GM13977 (cell line): Measurements from ENCODE around the gene FSTL5.

Experiments used
- DNase-seq: peaks from one replicate; pipeline ENCODE4 v3.0.0; 2012; ENCODE audit warnings: low spot score
- CTCF ChIP-seq: IDR thresholded peaks from 2 replicates; pipeline ENCODE4 v1.5.1; 2012; ENCODE audit warnings: mild to moderate bottlenecking, control low read depth; ENCODE audit not compliant: insufficient read depth; ENCODE audit errors: extremely low read depth, missing control alignments
- in situ Hi-C: fragments of 300-500 bp; cut with MboI; formaldehyde crosslinking; loops from one replicate; pipeline ENCODE4 v1.12.0; 2022; ENCODE audit warnings: low sequenced_read_pairs, low pct_unique_long_range_greater_than_20kb, mixed read lengths, inconsistent platforms; ENCODE audit not compliant: unreplicated experiment

The FSTL5 gene

DNA sequence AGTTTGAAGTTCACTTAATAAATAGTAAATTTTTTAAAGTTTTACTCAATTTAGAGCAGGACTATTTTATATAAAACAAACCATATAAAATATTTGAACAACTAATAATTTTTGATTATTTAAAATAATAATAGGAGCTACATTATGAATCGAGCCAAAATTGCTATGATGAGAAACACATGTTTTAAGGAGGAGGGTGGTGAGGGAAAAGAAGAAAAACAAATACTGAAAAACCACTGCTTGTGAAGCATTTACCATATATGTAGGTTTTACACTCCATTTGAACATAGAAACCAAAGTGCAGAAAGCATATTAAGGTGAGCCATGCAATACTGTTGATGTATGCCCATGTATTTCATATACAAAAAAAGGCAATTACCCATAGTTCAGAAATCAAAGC, 448.9 kb downstream of the FSTL5 start:
- no peak for TF ChIP-seq CTCF
- DNase-seq, result no peak
- in situ Hi-C loops, result no loop called here

- DNase-seq, result no peak
- no peak for TF ChIP-seq CTCF
- in situ Hi-C loops, result no loop called here
Measured at GRCh38 chr4:161714022-161714751, 449.6 kb downstream of the FSTL5 start.

DNA sequence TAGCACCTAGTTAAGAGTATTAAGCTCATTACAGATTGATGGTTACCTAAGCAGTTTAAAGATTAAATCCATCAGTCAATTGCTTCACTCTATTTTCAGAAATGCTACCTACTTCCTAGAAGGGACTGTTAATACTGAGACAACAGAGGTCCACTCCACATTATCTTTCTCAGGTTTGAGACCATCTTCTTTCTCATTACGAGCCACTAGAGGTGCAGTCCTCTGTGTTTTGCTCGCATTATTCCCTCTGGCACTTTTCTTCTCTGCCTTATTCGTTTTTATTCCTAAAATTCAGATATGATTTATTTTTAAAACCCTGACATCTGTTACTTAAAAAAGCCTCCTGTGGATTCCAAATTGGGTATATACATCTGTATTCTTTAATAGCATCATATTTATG, 459.1 kb downstream of the FSTL5 start:
- DNase-seq, result no peak
- TF ChIP-seq CTCF, result no peak
- in situ Hi-C loops, result no loop called here

- DNase-seq, result no peak
- in situ Hi-C loops, result no loop called here
- no peak for TF ChIP-seq CTCF
Measured at GRCh38 chr4:161704040-161704439, 459.8 kb downstream of the FSTL5 start.

DNA sequence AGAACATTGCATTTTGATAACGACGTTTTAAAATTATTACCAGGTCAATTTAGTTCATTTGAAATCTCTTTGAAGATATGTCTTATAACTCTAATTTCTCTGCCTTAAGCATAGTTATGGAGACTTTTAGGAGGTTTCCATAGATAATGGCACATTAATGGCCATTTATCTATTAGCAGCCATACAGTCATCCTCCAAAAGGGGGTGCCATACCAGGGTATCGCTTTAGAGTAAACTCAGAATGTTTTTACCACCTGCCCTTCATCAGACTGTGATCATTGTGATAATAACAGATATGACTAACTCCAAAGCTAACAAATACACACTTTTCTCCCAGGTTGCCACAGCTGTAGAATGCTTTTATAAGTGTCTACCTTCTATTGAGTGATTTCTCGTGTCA, 461.5 kb downstream of the FSTL5 start:
- TF ChIP-seq CTCF, result peak; percentile 31
- no peak for DNase-seq
- in situ Hi-C loops, result no loop called here

DNA sequence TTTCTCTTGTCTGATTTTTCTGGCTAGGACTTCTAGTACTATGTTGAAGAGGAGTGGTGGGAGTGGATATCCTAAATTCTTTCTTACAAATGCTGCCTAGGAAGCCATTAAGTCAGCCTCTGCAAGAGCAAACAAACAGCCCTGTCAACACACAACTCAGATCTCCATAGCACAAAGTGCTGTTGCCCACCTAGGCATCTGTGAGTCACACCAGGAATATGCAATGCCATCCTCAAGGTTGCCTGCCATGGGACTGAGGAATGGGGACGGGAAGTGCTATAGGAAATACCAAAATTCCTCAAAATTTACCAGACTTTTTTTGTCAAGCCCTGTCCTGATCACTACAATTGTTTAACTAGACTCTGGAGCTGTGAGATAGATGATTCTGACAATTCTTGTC, 466.9 kb downstream of the FSTL5 start:
- in situ Hi-C loops, result no loop called here
- no peak for DNase-seq
- no peak for TF ChIP-seq CTCF

- no peak for TF ChIP-seq CTCF
- in situ Hi-C loops, result no loop called here
- no peak for DNase-seq
Measured at GRCh38 chr4:161680146-161680545, 483.7 kb downstream of the FSTL5 start.
